Heart left ventricle (tissue), 13 donors: ENCODE results near the gene AUH.

ENCODE experiments used
- CTCF ChIP-seq, 12 donors: fragments of 200-600 bp; sonication (generic) in 4 of 12; IDR thresholded peaks; one replicate each; pipeline versions ENCODE4 v1.5.0 to v1.8.0; 2018 to 2022; ENCODE audit warnings: antibody characterized with exemption in 12 of 12, mild to moderate bottlenecking in 5 of 12
- POLR2A ChIP-seq, 2 donors: fragments of 450-650 bp; IDR thresholded peaks; one replicate each; pipeline ENCODE4 v1.6.1; 2017; ENCODE audit warnings: antibody characterized with exemption in 2 of 2, mild to moderate bottlenecking in 2 of 2, moderate library complexity in 2 of 2
- donor health status: ischemic (EF 13 %, LVEDD 7.1; RV severe dilation, severe dysfunction).
- donor health status: DM: no; HTN: yes; CAD: no.
- donor health status: DM: no; HTN: no; CAD: no.
- donor health status: ischemic (EF 25% LVEDD 6.9; RV normal size, moderate dysfunction).
- donor health status: ischemic (EF 25% LVEDD 5.7; RV mildly dilated, moderate dysfunction).
- donor health status: ischemic (EF 35%, LVEDD 5.7; RV mildly dilated, moderate dysfunction).
- donor health status: nonischemic (EF 11% LVEDD 7.7; RV severe dilation, severe dysfunction).
- donor health status: DM: yes; HTN: yes; CAD: no.
- donor health status: PGD.
- donor health status: ischemic (EF 29% LVEDD 5.4; RV normal size, mild dysfunction).
- donor health status: nonischemic (EF 23%, LVEDD 6.1; RV moderate dilation, normal function).

GRCh38 chr9:91170951-91171350, 190.8 kb downstream of the AUH start:
- no peak for TF ChIP-seq CTCF (IDR thresholded peaks at IDR 0.05)
- no peak for TF ChIP-seq POLR2A (IDR thresholded peaks at IDR 0.05)
